ENCODE data around the gene HIVEP3. TPM values are rescaled to one million over a fixed set of nuclear protein-coding genes. Genes with fewer than 3 reads are reported as not detected.

Gene HIVEP3
- total RNA-seq, 1 experiment from 2014 or later: 6.0 TPM

DNA sequence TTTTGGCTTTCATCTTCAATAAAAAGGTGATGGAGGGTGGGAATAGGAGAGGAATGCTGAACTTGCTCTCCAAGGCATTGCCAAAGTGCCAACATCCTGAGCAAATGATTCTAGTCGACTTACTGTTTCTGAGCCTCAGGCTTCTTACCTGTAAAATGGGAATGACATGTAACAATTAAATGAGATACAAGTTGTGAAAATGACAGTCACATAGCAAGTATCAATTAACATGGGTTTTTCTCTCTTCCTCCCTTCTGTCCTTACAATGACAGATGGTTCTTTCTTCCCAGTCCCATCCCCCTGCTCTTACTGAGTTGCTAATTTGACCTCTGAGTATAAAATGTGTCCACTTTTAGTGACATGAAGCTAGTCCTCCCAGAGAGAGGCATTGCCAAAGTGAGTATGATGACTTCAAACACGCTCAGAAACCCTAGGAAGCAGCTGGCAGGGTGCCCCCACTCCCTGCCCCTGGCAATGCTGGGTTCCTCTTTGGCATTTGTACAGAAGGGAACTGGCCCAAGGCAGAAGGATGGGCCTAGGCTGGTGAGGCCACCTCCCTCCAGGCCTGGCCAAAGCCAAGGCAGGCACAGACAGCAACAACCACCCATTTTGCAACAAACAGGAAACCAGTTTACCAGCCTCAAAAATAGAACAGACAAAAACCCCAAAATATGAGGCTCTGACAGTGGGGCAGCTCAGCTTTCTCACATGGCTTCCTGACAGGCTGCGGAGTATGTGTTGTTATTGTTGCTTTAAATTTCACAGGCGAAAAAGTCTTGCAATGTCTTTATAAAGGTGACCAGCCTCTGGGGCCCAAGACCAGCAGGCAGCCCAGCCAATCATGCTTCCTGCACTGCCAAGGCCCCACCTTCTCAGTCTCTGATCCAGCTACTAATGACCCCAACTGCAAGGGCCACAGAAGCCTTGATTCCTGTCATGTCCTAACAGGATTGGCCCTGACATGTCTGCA lies 115.9 kb downstream of the HIVEP3 start:
- no peak for DNase-seq (ENCODE audit: low read depth, low spot score)
- TF ChIP-seq, protein P1, sequence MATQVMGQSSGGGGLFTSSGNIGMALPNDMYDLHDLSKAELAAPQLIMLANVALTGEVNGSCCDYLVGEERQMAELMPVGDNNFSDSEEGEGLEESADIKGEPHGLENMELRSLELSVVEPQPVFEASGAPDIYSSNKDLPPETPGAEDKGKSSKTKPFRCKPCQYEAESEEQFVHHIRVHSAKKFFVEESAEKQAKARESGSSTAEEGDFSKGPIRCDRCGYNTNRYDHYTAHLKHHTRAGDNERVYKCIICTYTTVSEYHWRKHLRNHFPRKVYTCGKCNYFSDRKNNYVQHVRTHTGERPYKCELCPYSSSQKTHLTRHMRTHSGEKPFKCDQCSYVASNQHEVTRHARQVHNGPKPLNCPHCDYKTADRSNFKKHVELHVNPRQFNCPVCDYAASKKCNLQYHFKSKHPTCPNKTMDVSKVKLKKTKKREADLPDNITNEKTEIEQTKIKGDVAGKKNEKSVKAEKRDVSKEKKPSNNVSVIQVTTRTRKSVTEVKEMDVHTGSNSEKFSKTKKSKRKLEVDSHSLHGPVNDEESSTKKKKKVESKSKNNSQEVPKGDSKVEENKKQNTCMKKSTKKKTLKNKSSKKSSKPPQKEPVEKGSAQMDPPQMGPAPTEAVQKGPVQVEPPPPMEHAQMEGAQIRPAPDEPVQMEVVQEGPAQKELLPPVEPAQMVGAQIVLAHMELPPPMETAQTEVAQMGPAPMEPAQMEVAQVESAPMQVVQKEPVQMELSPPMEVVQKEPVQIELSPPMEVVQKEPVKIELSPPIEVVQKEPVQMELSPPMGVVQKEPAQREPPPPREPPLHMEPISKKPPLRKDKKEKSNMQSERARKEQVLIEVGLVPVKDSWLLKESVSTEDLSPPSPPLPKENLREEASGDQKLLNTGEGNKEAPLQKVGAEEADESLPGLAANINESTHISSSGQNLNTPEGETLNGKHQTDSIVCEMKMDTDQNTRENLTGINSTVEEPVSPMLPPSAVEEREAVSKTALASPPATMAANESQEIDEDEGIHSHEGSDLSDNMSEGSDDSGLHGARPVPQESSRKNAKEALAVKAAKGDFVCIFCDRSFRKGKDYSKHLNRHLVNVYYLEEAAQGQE (IDR thresholded peaks at IDR 0.05; ENCODE audit: insufficient read depth in 1 of 2, low read depth in 2 of 2, low read length in 1 of 2): no peak
- no peak for TF ChIP-seq SIN3A (IDR thresholded peaks at IDR 0.05; ENCODE audit: borderline replicate concordance, insufficient read depth, low read depth, low read length)
- TF ChIP-seq, protein P2, sequence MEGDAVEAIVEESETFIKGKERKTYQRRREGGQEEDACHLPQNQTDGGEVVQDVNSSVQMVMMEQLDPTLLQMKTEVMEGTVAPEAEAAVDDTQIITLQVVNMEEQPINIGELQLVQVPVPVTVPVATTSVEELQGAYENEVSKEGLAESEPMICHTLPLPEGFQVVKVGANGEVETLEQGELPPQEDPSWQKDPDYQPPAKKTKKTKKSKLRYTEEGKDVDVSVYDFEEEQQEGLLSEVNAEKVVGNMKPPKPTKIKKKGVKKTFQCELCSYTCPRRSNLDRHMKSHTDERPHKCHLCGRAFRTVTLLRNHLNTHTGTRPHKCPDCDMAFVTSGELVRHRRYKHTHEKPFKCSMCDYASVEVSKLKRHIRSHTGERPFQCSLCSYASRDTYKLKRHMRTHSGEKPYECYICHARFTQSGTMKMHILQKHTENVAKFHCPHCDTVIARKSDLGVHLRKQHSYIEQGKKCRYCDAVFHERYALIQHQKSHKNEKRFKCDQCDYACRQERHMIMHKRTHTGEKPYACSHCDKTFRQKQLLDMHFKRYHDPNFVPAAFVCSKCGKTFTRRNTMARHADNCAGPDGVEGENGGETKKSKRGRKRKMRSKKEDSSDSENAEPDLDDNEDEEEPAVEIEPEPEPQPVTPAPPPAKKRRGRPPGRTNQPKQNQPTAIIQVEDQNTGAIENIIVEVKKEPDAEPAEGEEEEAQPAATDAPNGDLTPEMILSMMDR (IDR thresholded peaks at IDR 0.05): no peak
- no peak for TF ChIP-seq POLR2AphosphoS5 (IDR thresholded peaks at IDR 0.05; ENCODE audit: low read depth, low read length)
- no peak for TF ChIP-seq TCF7L2 (IDR thresholded peaks at IDR 0.05; ENCODE audit: low read depth, low read length)
- ATAC-seq: no peak
- Histone ChIP-seq H3K9me3 (ENCODE audit: control insufficient read depth, insufficient read depth, low read depth, low read length) (no peaks in the 10 kb centered on the region), H3K27ac (ENCODE audit: low read length) (no peak overlapping the region), H3K4me3 (ENCODE audit: low read depth in 2 of 2, low read length in 2 of 2) (no peak overlapping the region), H3K4me1 (ENCODE audit: control insufficient read depth, insufficient read depth, low read length) (no peaks in the 10 kb centered on the region), H3K36me3 (ENCODE audit: control insufficient read depth, insufficient read depth, low read length) (no peaks in the 10 kb centered on the region), H3K27me3 (ENCODE audit: control insufficient read depth, insufficient read depth, low read length) (no peaks in the 10 kb centered on the region)
- intact Hi-C loops (cut with micrococcal nuclease; ENCODE audit: unreplicated experiment): no loop called here
- ChIA-PET POLR2A (no interaction called here), CTCF (interaction anchor here (0.6 kb wide), 1 partner anchor 12 kb away, joined by 4 read pairs; no protein-coding TSS in a partner anchor)
- in situ Hi-C loops (cut with HindIII; ENCODE audit: low pct_unique_long_range_greater_than_20kb, low sequenced_read_pairs): no loop called here
- BruUV-seq (replicated peaks): no TSS peak

GRCh38 chr1:41800311-41800829 lies 118.4 kb downstream of the HIVEP3 start:
- no peaks in the 10 kb centered on the region for H3K9me3 ChIP-seq (ENCODE audit: control insufficient read depth, insufficient read depth, low read depth, low read length)
- CTCF ChIA-PET: no interaction called here
- no TSS peak for BruUV-seq (replicated peaks)
- POLR2A ChIA-PET: no interaction called here
- in situ Hi-C loops (cut with HindIII; ENCODE audit: low pct_unique_long_range_greater_than_20kb, low sequenced_read_pairs) (no loop called here), intact Hi-C loops (cut with micrococcal nuclease; ENCODE audit: unreplicated experiment) (no loop called here)
- H3K4me3 ChIP-seq (ENCODE audit: low read depth in 2 of 2, low read length in 2 of 2): no peak overlapping the region
- ATAC-seq: no peak
- H3K27me3 ChIP-seq (ENCODE audit: control insufficient read depth, insufficient read depth, low read length): no peaks in the 10 kb centered on the region
- H3K36me3 ChIP-seq (ENCODE audit: control insufficient read depth, insufficient read depth, low read length): no peaks in the 10 kb centered on the region
- no peaks in the 10 kb centered on the region for H3K4me1 ChIP-seq (ENCODE audit: control insufficient read depth, insufficient read depth, low read length)
- no peak overlapping the region for H3K27ac ChIP-seq (ENCODE audit: low read length)
- no peak for DNase-seq (ENCODE audit: low read depth, low spot score)
- TF ChIP-seq, protein P1 (IDR thresholded peaks at IDR 0.05; ENCODE audit: insufficient read depth in 1 of 2, low read depth in 2 of 2, low read length in 1 of 2): no peak
- TF ChIP-seq, protein P2 (IDR thresholded peaks at IDR 0.05): no peak
- no peak for TF ChIP-seq TCF7L2 (IDR thresholded peaks at IDR 0.05; ENCODE audit: low read depth, low read length)

All from Panc1 (cell line).